ENCODE data around the gene TMEM108. TPM values are rescaled to one million over a fixed set of nuclear protein-coding genes. Genes with fewer than 3 reads are reported as not detected.

TMEM108 gene
- total and polyA plus RNA-seq, 2 experiments from 2014 or later, result 7.4 to 15.3 TPM

DNA sequence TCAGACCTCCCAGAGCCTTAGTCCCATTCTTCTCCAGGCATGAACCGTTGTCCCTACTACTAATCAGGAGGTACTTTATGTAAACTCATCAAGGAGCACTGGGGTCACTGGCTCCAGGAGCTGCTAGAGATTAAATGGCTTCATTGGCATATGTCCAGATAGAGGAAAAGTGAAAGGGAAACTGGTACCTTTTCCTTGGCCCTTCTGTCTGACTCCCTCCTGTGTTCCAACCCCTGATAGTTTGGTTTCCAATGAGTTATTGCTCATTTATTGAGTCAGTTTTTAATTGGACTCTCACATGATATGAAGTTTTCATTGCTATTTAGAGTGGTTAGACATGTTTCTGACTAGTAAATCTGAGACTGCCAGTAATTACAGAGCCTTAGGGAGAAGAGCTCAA, 231.2 kb downstream of the TMEM108 start:
- Mint-ChIP-seq H3K4me1 (peaks cover 22% of the 10 kb centered on the region), H3K4me3 (no peak overlapping the region), H3K9me3 (no peaks in the 10 kb centered on the region), H3K36me3 (ENCODE audit: low read depth) (no peaks in the 10 kb centered on the region), H3K27me3 (ENCODE audit: insufficient read depth, low read depth, poor library complexity) (no peaks in the 10 kb centered on the region), H3K27ac (no peak overlapping the region)
- no peaks in the 10 kb centered on the region; the same call in 1 of the 2 replicates for H3K9me2 ChIP-seq (ENCODE audit: insufficient read depth)
- H2AFZ ChIP-seq, result no peak overlapping the region
- no peak overlapping the region for H3K27ac ChIP-seq (ENCODE audit: low read depth)
- H3F3A ChIP-seq (replicated peaks; ENCODE audit: low read depth), result no peaks in the 10 kb centered on the region
- no peak overlapping the region; the same call in 1 of the 2 replicates for H3K4me2 ChIP-seq
- ATAC-seq (no peak), DNase-seq (ENCODE audit: low spot score) (no peak)
- H3K4me1 ChIP-seq (ENCODE audit: insufficient read depth), result peaks cover 5% of the 10 kb centered on the region; the same call in 1 of the 2 replicates
- H3K4me3 ChIP-seq, result no peak overlapping the region
- TF ChIP-seq, protein P1, sequence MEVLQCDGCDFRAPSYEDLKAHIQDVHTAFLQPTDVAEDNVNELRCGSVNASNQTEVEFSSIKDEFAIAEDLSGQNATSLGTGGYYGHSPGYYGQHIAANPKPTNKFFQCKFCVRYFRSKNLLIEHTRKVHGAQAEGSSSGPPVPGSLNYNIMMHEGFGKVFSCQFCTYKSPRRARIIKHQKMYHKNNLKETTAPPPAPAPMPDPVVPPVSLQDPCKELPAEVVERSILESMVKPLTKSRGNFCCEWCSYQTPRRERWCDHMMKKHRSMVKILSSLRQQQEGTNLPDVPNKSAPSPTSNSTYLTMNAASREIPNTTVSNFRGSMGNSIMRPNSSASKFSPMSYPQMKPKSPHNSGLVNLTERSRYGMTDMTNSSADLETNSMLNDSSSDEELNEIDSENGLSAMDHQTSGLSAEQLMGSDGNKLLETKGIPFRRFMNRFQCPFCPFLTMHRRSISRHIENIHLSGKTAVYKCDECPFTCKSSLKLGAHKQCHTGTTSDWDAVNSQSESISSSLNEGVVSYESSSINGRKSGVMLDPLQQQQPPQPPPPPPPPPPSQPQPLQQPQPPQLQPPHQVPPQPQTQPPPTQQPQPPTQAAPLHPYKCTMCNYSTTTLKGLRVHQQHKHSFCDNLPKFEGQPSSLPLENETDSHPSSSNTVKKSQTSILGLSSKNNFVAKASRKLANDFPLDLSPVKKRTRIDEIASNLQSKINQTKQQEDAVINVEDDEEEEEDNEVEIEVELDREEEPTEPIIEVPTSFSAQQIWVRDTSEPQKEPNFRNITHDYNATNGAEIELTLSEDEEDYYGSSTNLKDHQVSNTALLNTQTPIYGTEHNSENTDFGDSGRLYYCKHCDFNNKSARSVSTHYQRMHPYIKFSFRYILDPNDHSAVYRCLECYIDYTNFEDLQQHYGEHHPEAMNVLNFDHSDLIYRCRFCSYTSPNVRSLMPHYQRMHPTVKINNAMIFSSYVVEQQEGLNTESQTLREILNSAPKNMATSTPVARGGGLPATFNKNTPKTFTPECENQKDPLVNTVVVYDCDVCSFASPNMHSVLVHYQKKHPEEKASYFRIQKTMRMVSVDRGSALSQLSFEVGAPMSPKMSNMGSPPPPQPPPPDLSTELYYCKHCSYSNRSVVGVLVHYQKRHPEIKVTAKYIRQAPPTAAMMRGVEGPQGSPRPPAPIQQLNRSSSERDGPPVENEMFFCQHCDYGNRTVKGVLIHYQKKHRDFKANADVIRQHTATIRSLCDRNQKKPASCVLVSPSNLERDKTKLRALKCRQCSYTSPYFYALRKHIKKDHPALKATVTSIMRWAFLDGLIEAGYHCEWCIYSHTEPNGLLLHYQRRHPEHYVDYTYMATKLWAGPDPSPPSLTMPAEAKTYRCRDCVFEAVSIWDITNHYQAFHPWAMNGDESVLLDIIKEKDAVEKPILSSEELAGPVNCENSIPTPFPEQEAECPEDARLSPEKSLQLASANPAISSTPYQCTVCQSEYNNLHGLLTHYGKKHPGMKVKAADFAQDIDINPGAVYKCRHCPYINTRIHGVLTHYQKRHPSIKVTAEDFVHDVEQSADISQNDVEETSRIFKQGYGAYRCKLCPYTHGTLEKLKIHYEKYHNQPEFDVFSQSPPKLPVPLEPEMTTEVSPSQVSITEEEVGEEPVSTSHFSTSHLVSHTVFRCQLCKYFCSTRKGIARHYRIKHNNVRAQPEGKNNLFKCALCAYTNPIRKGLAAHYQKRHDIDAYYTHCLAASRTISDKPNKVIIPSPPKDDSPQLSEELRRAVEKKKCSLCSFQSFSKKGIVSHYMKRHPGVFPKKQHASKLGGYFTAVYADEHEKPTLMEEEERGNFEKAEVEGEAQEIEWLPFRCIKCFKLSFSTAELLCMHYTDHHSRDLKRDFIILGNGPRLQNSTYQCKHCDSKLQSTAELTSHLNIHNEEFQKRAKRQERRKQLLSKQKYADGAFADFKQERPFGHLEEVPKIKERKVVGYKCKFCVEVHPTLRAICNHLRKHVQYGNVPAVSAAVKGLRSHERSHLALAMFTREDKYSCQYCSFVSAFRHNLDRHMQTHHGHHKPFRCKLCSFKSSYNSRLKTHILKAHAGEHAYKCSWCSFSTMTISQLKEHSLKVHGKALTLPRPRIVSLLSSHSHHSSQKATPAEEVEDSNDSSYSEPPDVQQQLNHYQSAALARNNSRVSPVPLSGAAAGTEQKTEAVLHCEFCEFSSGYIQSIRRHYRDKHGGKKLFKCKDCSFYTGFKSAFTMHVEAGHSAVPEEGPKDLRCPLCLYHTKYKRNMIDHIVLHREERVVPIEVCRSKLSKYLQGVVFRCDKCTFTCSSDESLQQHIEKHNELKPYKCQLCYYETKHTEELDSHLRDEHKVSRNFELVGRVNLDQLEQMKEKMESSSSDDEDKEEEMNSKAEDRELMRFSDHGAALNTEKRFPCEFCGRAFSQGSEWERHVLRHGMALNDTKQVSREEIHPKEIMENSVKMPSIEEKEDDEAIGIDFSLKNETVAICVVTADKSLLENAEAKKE (CRISPR knock-in tag; IDR thresholded peaks at IDR 0.05), result no peak
- TF ChIP-seq ZNF114 (CRISPR knock-in tag; IDR thresholded peaks at IDR 0.05) (no peak), JUNB (IDR thresholded peaks at IDR 0.05; ENCODE audit: unreplicated experiment) (no peak)
- H3K79me2 ChIP-seq (replicated peaks; ENCODE audit: insufficient read depth), result no peaks in the 10 kb centered on the region; the same call in 1 of the 2 replicates
- no peaks in the 10 kb centered on the region for H3K27me3 ChIP-seq (ENCODE audit: insufficient read depth)
- H4K20me1 ChIP-seq (replicated peaks; ENCODE audit: insufficient read depth), result no peaks in the 10 kb centered on the region; the same call in 1 of the 2 replicates
- H3K36me3 ChIP-seq (ENCODE audit: insufficient read depth), result no peaks in the 10 kb centered on the region

DNA sequence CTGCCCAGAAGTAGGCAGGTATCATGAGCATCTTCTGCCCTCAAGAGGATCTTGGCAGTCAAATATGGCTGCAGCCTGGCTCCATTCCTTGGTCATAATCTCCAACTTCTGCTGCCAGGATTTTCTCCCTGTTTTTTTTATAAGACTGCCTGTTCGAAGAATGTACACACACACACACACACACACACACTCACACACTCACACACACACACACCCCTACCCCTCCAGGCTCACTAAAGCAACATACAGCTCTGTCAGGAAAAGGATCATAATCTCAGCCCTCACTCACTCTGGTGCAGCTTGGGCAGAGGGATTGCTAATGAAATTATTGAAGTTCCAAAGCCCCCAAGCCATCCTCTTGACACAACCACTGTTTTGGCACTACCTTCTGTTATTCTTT, 232.4 kb downstream of the TMEM108 start:
- no peak overlapping the region for H3K4me2 ChIP-seq
- H3K36me3 Mint-ChIP-seq (ENCODE audit: low read depth), result no peaks in the 10 kb centered on the region
- no peaks in the 10 kb centered on the region for H3K27me3 Mint-ChIP-seq (ENCODE audit: insufficient read depth, low read depth, poor library complexity)
- no peak overlapping the region for H3K4me3 Mint-ChIP-seq
- TF ChIP-seq JUNB (IDR thresholded peaks at IDR 0.05; ENCODE audit: unreplicated experiment), result no peak
- TF ChIP-seq, protein P2, sequence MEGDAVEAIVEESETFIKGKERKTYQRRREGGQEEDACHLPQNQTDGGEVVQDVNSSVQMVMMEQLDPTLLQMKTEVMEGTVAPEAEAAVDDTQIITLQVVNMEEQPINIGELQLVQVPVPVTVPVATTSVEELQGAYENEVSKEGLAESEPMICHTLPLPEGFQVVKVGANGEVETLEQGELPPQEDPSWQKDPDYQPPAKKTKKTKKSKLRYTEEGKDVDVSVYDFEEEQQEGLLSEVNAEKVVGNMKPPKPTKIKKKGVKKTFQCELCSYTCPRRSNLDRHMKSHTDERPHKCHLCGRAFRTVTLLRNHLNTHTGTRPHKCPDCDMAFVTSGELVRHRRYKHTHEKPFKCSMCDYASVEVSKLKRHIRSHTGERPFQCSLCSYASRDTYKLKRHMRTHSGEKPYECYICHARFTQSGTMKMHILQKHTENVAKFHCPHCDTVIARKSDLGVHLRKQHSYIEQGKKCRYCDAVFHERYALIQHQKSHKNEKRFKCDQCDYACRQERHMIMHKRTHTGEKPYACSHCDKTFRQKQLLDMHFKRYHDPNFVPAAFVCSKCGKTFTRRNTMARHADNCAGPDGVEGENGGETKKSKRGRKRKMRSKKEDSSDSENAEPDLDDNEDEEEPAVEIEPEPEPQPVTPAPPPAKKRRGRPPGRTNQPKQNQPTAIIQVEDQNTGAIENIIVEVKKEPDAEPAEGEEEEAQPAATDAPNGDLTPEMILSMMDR (conservative IDR thresholded peaks at IDR 0.05; ENCODE audit: low read depth in 2 of 2), result peak in 1 of 2 experiments; percentile 25; a peak in 2 of 4 replicates
- no peak for TF ChIP-seq NANOG (IDR thresholded peaks at IDR 0.05; ENCODE audit: borderline replicate concordance)
- no peaks in the 10 kb centered on the region for H3F3A ChIP-seq (replicated peaks; ENCODE audit: low read depth)
- H3K36me3 ChIP-seq (ENCODE audit: insufficient read depth), result no peaks in the 10 kb centered on the region
- no peaks in the 10 kb centered on the region for H3K27me3 ChIP-seq (ENCODE audit: insufficient read depth)
- H3K9me3 Mint-ChIP-seq, result no peaks in the 10 kb centered on the region
- H2AFZ ChIP-seq, result no peak overlapping the region
- no peak overlapping the region for H3K27ac ChIP-seq (ENCODE audit: low read depth)
- no peak for ATAC-seq
- H3K9me2 ChIP-seq (ENCODE audit: insufficient read depth), result no peaks in the 10 kb centered on the region; the same call in 1 of the 2 replicates
- H3K4me3 ChIP-seq, result no peak overlapping the region
- no peaks in the 10 kb centered on the region; the same call in 1 of the 2 replicates for H3K79me2 ChIP-seq (replicated peaks; ENCODE audit: insufficient read depth)
- H3K27ac Mint-ChIP-seq, result peak overlapping the region; percentile 1; the same call in 1 of the 2 replicates
- H3K4me1 ChIP-seq (ENCODE audit: insufficient read depth), result peaks cover 5% of the 10 kb centered on the region; the same call in 1 of the 2 replicates
- no peaks in the 10 kb centered on the region; the same call in 1 of the 2 replicates for H4K20me1 ChIP-seq (replicated peaks; ENCODE audit: insufficient read depth)
- H3K4me1 Mint-ChIP-seq, result peaks cover 22% of the 10 kb centered on the region
- no peak for DNase-seq (ENCODE audit: low spot score)
